ENCODE data around the gene MAPK10.

Gene MAPK10

GRCh38 chr4:86359944-86360478 lies at the start of gene MAPK10:
Gene MAPK10 (minus strand): TSS chr4:86360053.
- H3K4me3 ChIP-seq (ENCODE audit: control insufficient read depth, low read depth, low read length): no peak within 1 kb of the TSS
- no peak for DNase-seq (ENCODE audit: low read depth)
- TF ChIP-seq, protein P1, sequence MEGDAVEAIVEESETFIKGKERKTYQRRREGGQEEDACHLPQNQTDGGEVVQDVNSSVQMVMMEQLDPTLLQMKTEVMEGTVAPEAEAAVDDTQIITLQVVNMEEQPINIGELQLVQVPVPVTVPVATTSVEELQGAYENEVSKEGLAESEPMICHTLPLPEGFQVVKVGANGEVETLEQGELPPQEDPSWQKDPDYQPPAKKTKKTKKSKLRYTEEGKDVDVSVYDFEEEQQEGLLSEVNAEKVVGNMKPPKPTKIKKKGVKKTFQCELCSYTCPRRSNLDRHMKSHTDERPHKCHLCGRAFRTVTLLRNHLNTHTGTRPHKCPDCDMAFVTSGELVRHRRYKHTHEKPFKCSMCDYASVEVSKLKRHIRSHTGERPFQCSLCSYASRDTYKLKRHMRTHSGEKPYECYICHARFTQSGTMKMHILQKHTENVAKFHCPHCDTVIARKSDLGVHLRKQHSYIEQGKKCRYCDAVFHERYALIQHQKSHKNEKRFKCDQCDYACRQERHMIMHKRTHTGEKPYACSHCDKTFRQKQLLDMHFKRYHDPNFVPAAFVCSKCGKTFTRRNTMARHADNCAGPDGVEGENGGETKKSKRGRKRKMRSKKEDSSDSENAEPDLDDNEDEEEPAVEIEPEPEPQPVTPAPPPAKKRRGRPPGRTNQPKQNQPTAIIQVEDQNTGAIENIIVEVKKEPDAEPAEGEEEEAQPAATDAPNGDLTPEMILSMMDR (IDR thresholded peaks at IDR 0.05; ENCODE audit: control insufficient read depth, insufficient read depth, low read depth, low read length, missing control alignments): no peak

DNA sequence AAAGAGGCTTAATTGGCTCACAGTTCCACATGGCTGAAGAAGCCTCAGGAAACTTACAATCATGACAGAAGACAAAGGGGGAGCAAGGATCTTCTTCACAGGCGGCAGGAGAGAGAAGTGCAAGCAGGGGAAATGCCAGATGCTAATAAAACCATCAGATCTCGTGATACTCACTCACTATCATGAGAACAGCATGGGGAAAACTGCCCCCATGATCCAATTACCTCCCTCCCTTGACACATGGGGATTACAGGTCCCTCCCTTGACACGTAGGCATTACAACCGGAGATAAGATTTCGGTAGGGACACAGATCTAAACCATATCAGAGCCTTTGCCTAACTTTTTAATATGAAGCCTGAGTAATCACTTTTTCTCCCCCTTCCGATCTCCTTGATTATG lies 43.7 kb upstream of the MAPK10 start:
- TF ChIP-seq, protein P1 (IDR thresholded peaks at IDR 0.05; ENCODE audit: control insufficient read depth, insufficient read depth, low read depth, low read length, missing control alignments): no peak
- no peak overlapping the region for H3K4me3 ChIP-seq (ENCODE audit: control insufficient read depth, low read depth, low read length)
- no peak for DNase-seq (ENCODE audit: low read depth)

DNA sequence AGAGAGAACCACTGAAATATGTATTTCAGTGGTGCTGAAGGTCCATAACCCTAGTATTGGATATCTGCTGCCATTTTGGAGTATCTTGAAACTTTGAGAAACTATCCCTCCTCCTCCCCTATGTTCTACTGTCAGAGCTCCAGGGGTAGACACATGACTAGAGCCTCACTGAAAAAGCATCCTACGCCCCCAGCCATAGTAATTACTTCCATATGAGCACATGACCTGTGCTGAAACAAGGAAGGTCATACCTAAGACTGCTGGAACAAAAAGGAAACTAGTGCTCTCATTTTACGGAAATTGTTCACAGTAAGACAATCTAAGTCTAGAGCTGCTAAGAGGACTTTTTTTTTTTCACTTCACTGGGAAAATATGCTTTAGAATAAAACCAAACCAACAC lies 42.0 kb upstream of the MAPK10 start:
- no peak overlapping the region for H3K4me3 ChIP-seq (ENCODE audit: control insufficient read depth, low read depth, low read length)
- DNase-seq (ENCODE audit: low read depth): no peak
- TF ChIP-seq, protein P1 (IDR thresholded peaks at IDR 0.05; ENCODE audit: control insufficient read depth, insufficient read depth, low read depth, low read length, missing control alignments): no peak

- DNase-seq (ENCODE audit: low read depth): no peak
- TF ChIP-seq, protein P1 (IDR thresholded peaks at IDR 0.05; ENCODE audit: control insufficient read depth, insufficient read depth, low read depth, low read length, missing control alignments): no peak
- no peak overlapping the region for H3K4me3 ChIP-seq (ENCODE audit: control insufficient read depth, low read depth, low read length)
Observed at GRCh38 chr4:86400216-86400615, 40.4 kb upstream of the MAPK10 start.

GRCh38 chr4:86398187-86398586 lies 38.3 kb upstream of the MAPK10 start:
- no peak overlapping the region for H3K4me3 ChIP-seq (ENCODE audit: control insufficient read depth, low read depth, low read length)
- no peak for DNase-seq (ENCODE audit: low read depth)
- TF ChIP-seq, protein P1 (IDR thresholded peaks at IDR 0.05; ENCODE audit: control insufficient read depth, insufficient read depth, low read depth, low read length, missing control alignments): no peak

DNA sequence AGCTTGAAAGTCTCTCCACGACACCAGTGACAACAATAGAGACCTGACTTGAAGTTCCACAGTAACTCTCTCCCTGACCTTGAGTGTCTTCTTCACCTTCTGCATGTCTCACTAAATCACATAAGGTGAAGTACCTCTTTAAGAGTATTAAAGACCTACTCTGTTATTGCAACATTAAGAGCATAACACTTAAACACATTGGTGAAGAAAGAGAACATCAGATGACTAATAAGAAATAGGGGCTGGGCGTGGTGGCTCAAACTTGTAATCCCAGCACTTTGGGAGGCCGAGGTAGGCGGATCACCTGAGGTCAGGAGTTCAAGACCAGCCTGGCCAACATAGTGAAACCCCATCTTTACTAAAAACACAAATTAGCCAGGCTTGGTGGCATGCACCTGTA lies 33.9 kb upstream of the MAPK10 start:
- no peak overlapping the region for H3K4me3 ChIP-seq (ENCODE audit: control insufficient read depth, low read depth, low read length)
- TF ChIP-seq, protein P1 (IDR thresholded peaks at IDR 0.05; ENCODE audit: control insufficient read depth, insufficient read depth, low read depth, low read length, missing control alignments): no peak
- DNase-seq (ENCODE audit: low read depth): no peak

GRCh38 chr4:86389664-86390063 lies 29.8 kb upstream of the MAPK10 start:
- DNase-seq (ENCODE audit: low read depth): no peak
- no peak overlapping the region for H3K4me3 ChIP-seq (ENCODE audit: control insufficient read depth, low read depth, low read length)
- TF ChIP-seq, protein P1 (IDR thresholded peaks at IDR 0.05; ENCODE audit: control insufficient read depth, insufficient read depth, low read depth, low read length, missing control alignments): no peak
